RCC 7860 (cell line): ENCODE measurements around the gene ATP6V1B1.

Experiments used
- DNase-seq: peaks from one replicate; pipeline ENCODE4 v3.0.0-alpha.2; 2015; ENCODE audit warnings: low spot score
- FAIRE-seq: peaks from 2 replicates; lab custom pipeline; 2012; peaks lifted over from hg19 to GRCh38; lab: Jason Lieb, UNC

ATP6V1B1 gene

GRCh38 chr2:70901227-70902066, 34.3 kb upstream of the ATP6V1B1 start:
- no peak for DNase-seq
- no peak for FAIRE-seq

DNA sequence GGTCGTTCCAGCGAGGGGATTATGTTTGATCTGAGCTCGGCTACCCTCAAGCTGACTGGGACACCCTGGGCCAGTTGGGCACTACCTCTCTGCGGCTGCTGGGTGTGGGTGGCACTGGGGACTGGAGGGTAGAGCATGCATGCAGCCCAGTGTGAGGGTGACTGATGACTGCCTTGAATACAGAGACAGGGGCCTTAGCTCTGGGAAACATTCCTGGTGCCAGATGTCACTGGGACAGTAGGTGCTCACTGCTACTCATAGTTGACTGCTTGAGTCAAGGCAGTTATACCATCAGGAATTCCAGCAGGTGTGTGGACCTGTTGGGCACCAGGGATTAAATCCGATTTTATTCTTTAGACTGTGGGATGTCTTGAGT, 33.6 kb upstream of the ATP6V1B1 start:
- no peak for DNase-seq

GRCh38 chr2:70902579-70902978, 33.1 kb upstream of the ATP6V1B1 start:
- FAIRE-seq = no peak
- no peak for DNase-seq

More for the DNA sequence above, 33.6 kb upstream of the ATP6V1B1 start:
- FAIRE-seq = no peak

- DNase-seq (no peak), FAIRE-seq (no peak)
Observed at GRCh38 chr2:70903171-70903570, 32.5 kb upstream of the ATP6V1B1 start.

GRCh38 chr2:70903641-70904340, 31.9 kb upstream of the ATP6V1B1 start:
- DNase-seq (no peak), FAIRE-seq (no peak)

GRCh38 chr2:70904371-70905216, 31.1 kb upstream of the ATP6V1B1 start:
- FAIRE-seq (no peak), DNase-seq (no peak)

- FAIRE-seq (no peak), DNase-seq (no peak)
Observed at GRCh38 chr2:70905443-70906421, 30.0 kb upstream of the ATP6V1B1 start.

DNA sequence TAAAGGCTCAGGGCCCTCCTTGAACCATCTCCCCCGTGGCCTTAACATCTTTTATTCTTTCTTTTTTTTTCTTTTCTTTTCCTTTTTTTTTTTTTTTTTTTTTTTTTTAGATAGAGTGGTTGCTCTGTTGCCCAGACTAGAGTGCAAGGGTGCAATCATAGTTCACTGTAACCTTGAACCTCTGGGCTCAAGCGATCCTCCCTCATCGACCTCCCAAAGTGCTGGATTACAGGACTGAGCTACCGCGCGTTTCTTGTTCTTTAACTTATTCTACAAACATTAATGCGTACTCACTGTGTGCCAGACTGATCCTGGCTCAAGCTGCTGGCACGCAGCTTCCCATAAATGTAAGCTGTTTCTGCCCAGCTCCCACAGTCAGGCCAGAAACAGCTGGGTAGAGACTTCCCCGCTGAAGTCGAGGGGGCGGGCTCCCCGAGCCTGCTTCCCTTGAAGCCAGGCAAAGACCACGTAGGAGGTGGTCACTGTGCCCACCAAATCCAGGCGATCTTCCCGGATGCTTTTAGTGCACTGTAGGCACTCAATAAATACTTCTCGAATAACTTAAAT, 29.2 kb upstream of the ATP6V1B1 start:
- no peak for FAIRE-seq
- no peak for DNase-seq

GRCh38 chr2:70907130-70908057, 28.3 kb upstream of the ATP6V1B1 start:
- DNase-seq = no peak
- FAIRE-seq = no peak

DNA sequence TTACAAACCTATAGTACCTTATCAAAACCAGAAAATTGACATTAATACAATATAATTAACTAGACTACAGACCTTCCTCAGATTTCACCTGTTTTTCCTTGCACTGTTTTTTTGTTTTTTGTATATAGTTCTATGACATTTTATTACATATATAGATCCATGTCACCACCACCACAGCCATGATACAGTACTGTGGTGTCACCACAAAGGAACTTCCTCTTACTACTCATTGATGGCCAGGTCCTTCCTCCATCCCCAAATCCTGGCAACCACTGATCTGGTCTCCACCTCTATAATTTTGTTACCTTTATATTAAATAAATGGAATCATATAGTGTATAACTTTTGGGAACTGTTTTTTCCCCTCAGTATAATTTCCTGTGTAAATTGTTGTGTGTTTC, 19.4 kb upstream of the ATP6V1B1 start:
- DNase-seq = no peak
- no peak for FAIRE-seq

GRCh38 chr2:70918016-70918415, 17.7 kb upstream of the ATP6V1B1 start:
- no peak for FAIRE-seq
- DNase-seq = no peak

DNA sequence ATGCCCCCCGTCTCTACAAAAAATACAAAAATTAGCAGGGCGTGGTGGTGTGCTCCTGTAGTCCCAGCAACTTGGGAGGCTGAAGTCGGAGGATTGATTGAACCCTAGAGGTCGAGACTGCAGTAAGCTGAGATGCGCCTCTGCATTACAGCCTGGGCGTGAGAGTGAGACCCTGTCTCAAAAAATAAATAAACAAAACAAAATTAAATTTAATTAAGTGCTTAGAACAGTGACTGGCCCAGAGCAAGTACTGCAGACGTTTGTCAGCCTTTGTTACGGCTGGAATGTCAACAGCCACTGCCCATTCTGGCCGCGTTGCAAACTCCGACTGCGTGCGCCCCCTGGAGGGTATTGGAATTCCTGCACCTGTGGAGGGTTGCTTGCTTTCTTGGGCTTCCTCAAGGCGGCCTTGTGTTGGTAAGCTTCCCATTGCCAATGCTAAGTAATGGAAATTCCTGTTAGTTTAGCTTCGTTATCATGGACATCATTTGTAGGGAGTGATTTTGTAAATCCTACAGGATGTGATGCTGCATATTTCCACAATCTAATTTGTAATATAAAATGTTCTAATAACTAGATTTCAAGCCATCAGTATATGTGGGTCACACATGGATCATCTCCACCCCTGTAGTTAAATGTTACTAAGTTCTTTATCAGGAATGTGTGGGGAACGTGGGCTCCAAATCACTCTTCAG, 15.9 kb upstream of the ATP6V1B1 start:
- DNase-seq = peak; percentile 31
- FAIRE-seq = no peak

GRCh38 chr2:70920367-70920715, 15.4 kb upstream of the ATP6V1B1 start:
- FAIRE-seq = no peak
- DNase-seq = no peak

- no peak for DNase-seq
- FAIRE-seq = no peak
Observed at GRCh38 chr2:70921031-70921430, 14.7 kb upstream of the ATP6V1B1 start.

DNA sequence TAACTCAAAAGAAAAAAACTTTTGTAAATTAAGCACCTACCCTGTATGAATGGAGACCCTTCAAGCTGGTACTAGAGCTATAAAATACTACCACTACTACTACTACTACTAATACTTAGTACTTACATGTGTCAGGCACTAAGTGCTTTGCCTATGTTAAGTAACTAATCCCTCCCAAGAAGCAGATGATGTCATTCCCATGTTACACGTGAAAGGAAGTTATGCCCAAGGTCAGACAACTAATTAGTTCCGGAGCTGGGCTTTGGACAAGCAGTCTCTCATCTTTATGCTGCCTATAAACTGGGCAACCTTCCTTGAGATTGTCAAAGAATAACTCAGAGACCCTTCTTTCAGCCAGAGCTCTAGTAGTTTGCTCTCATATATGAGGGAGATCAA, 13.9 kb upstream of the ATP6V1B1 start:
- DNase-seq (no peak), FAIRE-seq (no peak)

DNA sequence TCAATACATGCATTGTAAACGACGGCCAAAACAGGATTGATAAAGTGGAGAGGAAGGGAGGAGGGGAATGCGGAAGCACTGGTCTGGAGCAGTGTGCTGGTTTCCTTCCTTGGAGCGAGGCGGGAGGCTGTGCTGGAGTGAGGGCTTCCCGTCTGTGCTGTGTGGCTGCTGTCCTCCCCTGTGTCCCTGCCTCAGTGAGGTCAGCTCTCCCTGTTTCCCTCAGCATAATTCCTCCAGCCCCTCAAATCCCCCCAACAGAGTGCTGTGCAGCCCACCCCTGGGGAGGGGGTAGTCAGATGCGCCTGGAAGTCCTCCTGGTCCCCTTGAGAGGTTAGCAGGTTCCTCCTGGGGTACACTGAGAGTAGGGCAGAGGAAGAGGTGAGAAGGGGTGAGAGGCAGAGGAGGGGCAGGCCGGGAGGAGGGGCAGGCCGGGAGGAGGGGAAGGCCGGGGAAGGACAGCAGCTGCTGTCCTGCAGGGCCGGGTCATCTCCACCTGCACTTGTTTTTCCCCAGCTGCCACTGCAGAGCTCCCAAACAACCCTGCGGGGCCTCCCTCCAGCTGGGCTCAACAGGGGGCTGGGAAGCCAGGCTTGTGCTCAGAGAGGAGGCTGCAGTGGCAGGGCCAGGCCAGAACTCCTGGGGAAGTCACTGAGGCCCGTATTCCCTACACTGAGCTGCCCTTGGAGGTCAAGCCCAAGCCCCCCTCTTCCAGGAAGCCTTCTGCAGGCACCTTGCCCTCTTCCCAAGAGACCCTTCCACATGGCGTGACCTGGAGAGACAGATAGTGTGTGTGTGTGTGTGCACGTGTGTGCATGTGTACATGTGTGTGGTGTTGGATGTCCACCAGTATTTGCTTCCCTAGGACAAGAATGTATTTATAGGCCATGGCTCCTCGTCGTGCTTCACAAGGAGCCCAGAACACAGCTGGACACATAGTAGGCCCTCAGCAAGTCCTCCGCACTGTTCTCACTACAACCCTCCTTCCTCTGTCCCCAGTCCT, 13.2 kb upstream of the ATP6V1B1 start:
- no peak for FAIRE-seq
- DNase-seq = no peak

DNA sequence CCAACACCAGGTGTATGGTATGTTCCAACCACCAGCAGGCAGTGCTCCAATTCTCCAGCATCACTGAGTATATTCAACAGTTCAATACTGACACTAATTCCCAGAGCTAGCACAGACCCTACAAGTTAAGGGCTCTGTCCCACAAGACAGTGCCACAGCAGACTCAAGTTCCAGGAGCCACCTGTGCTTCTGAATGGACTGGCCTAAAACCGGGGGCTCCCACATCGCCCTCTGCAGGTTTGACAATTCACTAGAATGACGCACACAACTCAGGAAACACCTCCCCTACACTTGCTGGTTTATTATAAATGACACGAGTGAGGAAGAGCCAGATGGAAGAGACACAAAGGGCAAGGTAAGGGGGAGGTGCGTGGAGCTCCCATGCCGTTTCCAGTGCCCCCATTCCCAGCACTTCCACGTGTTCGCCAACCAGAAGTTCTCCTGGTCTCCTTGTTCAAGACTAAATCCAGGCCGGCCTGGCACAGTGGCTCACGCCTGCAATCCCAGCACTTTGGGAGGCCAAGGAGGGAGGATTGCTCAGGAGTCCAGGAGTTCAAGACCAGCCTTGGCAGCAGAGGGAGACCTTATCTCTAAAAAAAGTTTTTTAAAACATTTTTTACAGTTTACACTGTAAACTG, 12.2 kb upstream of the ATP6V1B1 start:
- no peak for FAIRE-seq

More for the DNA sequence above, 12.2 kb upstream of the ATP6V1B1 start:
- DNase-seq = no peak
